GM12878 (cell line): Measurements from ENCODE around the gene ELK3.

Experiments
- CREB1 ChIP-seq: IDR thresholded peaks from 2 replicates; pipeline ENCODE4 v1.6.1; 2012; ENCODE audit warnings: low read depth, mild to moderate bottlenecking, inconsistent platforms
- JUND ChIP-seq: IDR thresholded peaks from 2 replicates; pipeline ENCODE4 v1.6.1; 2012; ENCODE audit warnings: low read depth, mild to moderate bottlenecking, low read length, improper control_type of control experiment, moderate library complexity
- MYC ChIP-seq: IDR thresholded peaks from 2 replicates; pipeline ENCODE4 v1.6.1; 2011; ENCODE audit warnings: mild to moderate bottlenecking, low read length, moderate library complexity, inconsistent platforms; ENCODE audit not compliant: insufficient read depth, insufficient replicate concordance, insufficient read length, severe bottlenecking
- POLR2AphosphoS2 ChIP-seq: IDR thresholded peaks from 2 replicates; pipeline ENCODE4 v1.6.1; 2011; ENCODE audit warnings: low read depth, mild to moderate bottlenecking, low read length, improper control_type of control experiment, moderate library complexity
- RFX5 ChIP-seq: IDR thresholded peaks from 2 replicates; pipeline ENCODE4 v1.6.1; 2011; ENCODE audit warnings: low read depth, low read length, improper control_type of control experiment
- SIX5 ChIP-seq: IDR thresholded peaks from 2 replicates; pipeline ENCODE4 v1.6.1; 2011; ENCODE audit warnings: mild to moderate bottlenecking, low read depth, low read length, moderate library complexity; ENCODE audit not compliant: severe bottlenecking
- SP1 ChIP-seq: IDR thresholded peaks from one replicate; pipeline ENCODE4 v1.6.1; 2011; ENCODE audit warnings: low read depth, low read length
- SREBF2 ChIP-seq: IDR thresholded peaks from 2 replicates; pipeline ENCODE4 v1.6.1; 2012; ENCODE audit warnings: mild to moderate bottlenecking, low read length
- TAF1 ChIP-seq: IDR thresholded peaks from 2 replicates; pipeline ENCODE4 v1.6.1; 2011; ENCODE audit warnings: mild to moderate bottlenecking, low read depth, low read length, borderline replicate concordance
- TF ChIP-seq, protein P1 (sequence below): fragments of 450-650 bp; IDR thresholded peaks from 2 replicates; pipeline ENCODE4 v1.6.1; 2014; ENCODE audit warnings: mild to moderate bottlenecking
- TF ChIP-seq, protein P2 (sequence below), 3 experiments: IDR thresholded peaks in 2 of 3; conservative IDR thresholded peaks in 1 of 3; 2 replicates each; pipeline ENCODE4 v1.5.1; 2011; ENCODE audit warnings: low read depth in 3 of 3, low read length in 3 of 3, mild to moderate bottlenecking in 3 of 3, control low read depth in 2 of 3, moderate library complexity in 2 of 3, inconsistent platforms in 1 of 3, mixed read lengths in 1 of 3; ENCODE audit not compliant: control insufficient read depth in 2 of 3, insufficient read depth in 1 of 3; ENCODE audit errors: extremely low read depth in 1 of 3
- TF ChIP-seq, protein P3 (sequence below): fragments of 450-650 bp; IDR thresholded peaks from 2 replicates; pipeline ENCODE4 v1.6.1; 2017; ENCODE audit warnings: mild to moderate bottlenecking, moderate library complexity

DNA sequence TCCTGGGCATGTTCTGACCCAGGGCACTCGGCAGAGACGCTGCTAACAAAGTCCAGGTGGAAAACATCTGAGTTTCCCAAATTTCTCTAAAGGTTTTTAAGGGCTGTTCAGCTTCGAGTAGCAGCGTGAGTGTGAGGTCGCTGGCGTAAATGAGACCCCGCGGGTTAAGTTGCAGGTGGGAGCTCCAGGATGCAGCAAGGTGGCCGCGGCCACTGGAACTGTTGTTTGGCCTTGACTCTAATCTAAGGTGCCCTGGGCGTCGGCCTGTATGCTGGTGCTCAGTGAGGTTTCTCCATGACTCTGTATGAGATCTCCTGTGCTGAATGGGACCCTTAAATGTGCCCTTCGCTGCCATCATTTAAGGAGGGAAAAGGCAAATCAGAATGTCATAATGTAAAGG is 50.7 kb downstream of the ELK3 start:
- TF ChIP-seq, protein P1, sequence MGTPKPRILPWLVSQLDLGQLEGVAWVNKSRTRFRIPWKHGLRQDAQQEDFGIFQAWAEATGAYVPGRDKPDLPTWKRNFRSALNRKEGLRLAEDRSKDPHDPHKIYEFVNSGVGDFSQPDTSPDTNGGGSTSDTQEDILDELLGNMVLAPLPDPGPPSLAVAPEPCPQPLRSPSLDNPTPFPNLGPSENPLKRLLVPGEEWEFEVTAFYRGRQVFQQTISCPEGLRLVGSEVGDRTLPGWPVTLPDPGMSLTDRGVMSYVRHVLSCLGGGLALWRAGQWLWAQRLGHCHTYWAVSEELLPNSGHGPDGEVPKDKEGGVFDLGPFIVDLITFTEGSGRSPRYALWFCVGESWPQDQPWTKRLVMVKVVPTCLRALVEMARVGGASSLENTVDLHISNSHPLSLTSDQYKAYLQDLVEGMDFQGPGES: no peak
- TF ChIP-seq, protein P2, sequence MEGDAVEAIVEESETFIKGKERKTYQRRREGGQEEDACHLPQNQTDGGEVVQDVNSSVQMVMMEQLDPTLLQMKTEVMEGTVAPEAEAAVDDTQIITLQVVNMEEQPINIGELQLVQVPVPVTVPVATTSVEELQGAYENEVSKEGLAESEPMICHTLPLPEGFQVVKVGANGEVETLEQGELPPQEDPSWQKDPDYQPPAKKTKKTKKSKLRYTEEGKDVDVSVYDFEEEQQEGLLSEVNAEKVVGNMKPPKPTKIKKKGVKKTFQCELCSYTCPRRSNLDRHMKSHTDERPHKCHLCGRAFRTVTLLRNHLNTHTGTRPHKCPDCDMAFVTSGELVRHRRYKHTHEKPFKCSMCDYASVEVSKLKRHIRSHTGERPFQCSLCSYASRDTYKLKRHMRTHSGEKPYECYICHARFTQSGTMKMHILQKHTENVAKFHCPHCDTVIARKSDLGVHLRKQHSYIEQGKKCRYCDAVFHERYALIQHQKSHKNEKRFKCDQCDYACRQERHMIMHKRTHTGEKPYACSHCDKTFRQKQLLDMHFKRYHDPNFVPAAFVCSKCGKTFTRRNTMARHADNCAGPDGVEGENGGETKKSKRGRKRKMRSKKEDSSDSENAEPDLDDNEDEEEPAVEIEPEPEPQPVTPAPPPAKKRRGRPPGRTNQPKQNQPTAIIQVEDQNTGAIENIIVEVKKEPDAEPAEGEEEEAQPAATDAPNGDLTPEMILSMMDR (IDR thresholded peaks at IDR 0.05 in 2 of 3, conservative IDR thresholded peaks at IDR 0.05 in 1 of 3; ENCODE audit: control insufficient read depth in 2 of 3, extremely low read depth in 1 of 3, insufficient read depth in 1 of 3, low read depth in 3 of 3, low read length in 3 of 3): no peak
- no peak for TF ChIP-seq MYC
- no peak for TF ChIP-seq SREBF2
- TF ChIP-seq RFX5: no peak
- no peak for TF ChIP-seq POLR2AphosphoS2
- no peak for TF ChIP-seq JUND
- TF ChIP-seq SP1: no peak
- TF ChIP-seq CREB1: no peak
- TF ChIP-seq TAF1: no peak
- TF ChIP-seq, protein P3, sequence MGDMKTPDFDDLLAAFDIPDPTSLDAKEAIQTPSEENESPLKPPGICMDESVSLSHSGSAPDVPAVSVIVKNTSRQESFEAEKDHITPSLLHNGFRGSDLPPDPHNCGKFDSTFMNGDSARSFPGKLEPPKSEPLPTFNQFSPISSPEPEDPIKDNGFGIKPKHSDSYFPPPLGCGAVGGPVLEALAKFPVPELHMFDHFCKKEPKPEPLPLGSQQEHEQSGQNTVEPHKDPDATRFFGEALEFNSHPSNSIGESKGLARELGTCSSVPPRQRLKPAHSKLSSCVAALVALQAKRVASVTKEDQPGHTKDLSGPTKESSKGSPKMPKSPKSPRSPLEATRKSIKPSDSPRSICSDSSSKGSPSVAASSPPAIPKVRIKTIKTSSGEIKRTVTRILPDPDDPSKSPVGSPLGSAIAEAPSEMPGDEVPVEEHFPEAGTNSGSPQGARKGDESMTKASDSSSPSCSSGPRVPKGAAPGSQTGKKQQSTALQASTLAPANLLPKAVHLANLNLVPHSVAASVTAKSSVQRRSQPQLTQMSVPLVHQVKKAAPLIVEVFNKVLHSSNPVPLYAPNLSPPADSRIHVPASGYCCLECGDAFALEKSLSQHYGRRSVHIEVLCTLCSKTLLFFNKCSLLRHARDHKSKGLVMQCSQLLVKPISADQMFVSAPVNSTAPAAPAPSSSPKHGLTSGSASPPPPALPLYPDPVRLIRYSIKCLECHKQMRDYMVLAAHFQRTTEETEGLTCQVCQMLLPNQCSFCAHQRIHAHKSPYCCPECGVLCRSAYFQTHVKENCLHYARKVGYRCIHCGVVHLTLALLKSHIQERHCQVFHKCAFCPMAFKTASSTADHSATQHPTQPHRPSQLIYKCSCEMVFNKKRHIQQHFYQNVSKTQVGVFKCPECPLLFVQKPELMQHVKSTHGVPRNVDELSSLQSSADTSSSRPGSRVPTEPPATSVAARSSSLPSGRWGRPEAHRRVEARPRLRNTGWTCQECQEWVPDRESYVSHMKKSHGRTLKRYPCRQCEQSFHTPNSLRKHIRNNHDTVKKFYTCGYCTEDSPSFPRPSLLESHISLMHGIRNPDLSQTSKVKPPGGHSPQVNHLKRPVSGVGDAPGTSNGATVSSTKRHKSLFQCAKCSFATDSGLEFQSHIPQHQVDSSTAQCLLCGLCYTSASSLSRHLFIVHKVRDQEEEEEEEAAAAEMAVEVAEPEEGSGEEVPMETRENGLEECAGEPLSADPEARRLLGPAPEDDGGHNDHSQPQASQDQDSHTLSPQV: no peak
- no peak for TF ChIP-seq SIX5
